Activated CD8-positive, alpha-beta T cell treated with anti-CD3 and anti-CD28 coated beads, Interleukin-2, amount 10 ng/mL, durations not matched to agents 7 days and 5 days (primary cell): ENCODE data around the gene ZEB1. TPM values are rescaled to one million over a fixed set of nuclear protein-coding genes. Genes with fewer than 3 reads are reported as not detected.

Source experiments
- ATAC-seq: fragments of 150-1000 bp; cut with Tn5 transposase; one replicate; pipeline ENCODE4 v1.10.0; 2021; ENCODE audit warnings: moderate library complexity
- CTCF ChIA-PET: fragments of 350-600 bp; sonication (Branson Sonifier 250); formaldehyde crosslinking; loops from one replicate; lab custom pipeline; 2021; ENCODE audit warnings: antibody characterized with exemption; lab: Charles Lee
- POLR2A ChIA-PET: fragments of 350-600 bp; sonication (Branson Sonifier 250); formaldehyde crosslinking; loops from one replicate; lab custom pipeline; 2021; ENCODE audit warnings: antibody characterized with exemption; lab: Charles Lee
- DNase-seq: peaks from one replicate; pipeline ENCODE4 v3.0.0-alpha.2; 2020
- H3K27ac Mint-ChIP-seq: one replicate; pipeline ENCODE4 v1.8.0; 2021; ENCODE audit warnings: mild to moderate bottlenecking, mixed read lengths
- H3K27me3 Mint-ChIP-seq: one replicate; pipeline ENCODE4 v1.8.0; 2021; ENCODE audit warnings: low read depth, mixed read lengths
- H3K36me3 Mint-ChIP-seq: one replicate; pipeline ENCODE4 v1.8.0; 2021; ENCODE audit warnings: low read depth, mixed read lengths
- H3K4me1 Mint-ChIP-seq: one replicate; pipeline ENCODE4 v1.8.0; 2021; ENCODE audit warnings: low read depth, mixed read lengths
- H3K4me3 Mint-ChIP-seq: one replicate; pipeline ENCODE4 v1.8.0; 2021; ENCODE audit warnings: mild to moderate bottlenecking, mixed read lengths
- H3K9me3 Mint-ChIP-seq: one replicate; pipeline ENCODE4 v1.8.0; 2022; ENCODE audit warnings: mixed read lengths; ENCODE audit not compliant: insufficient read depth
- total RNA-seq, 2 experiments: library from RNA; stranded (reverse); gene quantifications; one replicate each; pipeline ENCODE4 v1.2.3, GENCODE V29; 2021

Gene ZEB1
- total RNA-seq, 2 experiments from 2014 or later = 38.3 to 39.3 TPM

GRCh38 chr10:31476088-31476487 is 157.1 kb downstream of the ZEB1 start:
- ATAC-seq (no peak), DNase-seq (no peak)
- peaks cover 20% of the 10 kb centered on the region for H3K9me3 Mint-ChIP-seq
- H3K27ac Mint-ChIP-seq = no peak overlapping the region
- no peak overlapping the region for H3K4me3 Mint-ChIP-seq
- peaks cover 21% of the 10 kb centered on the region for H3K36me3 Mint-ChIP-seq
- ChIA-PET CTCF (no interaction called here), POLR2A (no interaction called here)
- H3K4me1 Mint-ChIP-seq = no peaks in the 10 kb centered on the region
- H3K27me3 Mint-ChIP-seq = no peaks in the 10 kb centered on the region

GRCh38 chr10:31477584-31477983 is 158.6 kb downstream of the ZEB1 start:
- POLR2A ChIA-PET = no interaction called here
- CTCF ChIA-PET = no interaction called here
- no peaks in the 10 kb centered on the region for H3K4me1 Mint-ChIP-seq
- no peak overlapping the region for H3K4me3 Mint-ChIP-seq
- H3K9me3 Mint-ChIP-seq = peaks cover 20% of the 10 kb centered on the region
- H3K27me3 Mint-ChIP-seq = no peaks in the 10 kb centered on the region
- peaks cover 21% of the 10 kb centered on the region for H3K36me3 Mint-ChIP-seq
- H3K27ac Mint-ChIP-seq = no peak overlapping the region
- no peak for ATAC-seq
- no peak for DNase-seq

- ChIA-PET CTCF (interaction anchor here (2.2 kb wide), 1 partner anchor 11 kb away, joined by 7 read pairs; no protein-coding TSS in a partner anchor), POLR2A (no interaction called here)
- no peaks in the 10 kb centered on the region for H3K4me1 Mint-ChIP-seq
- H3K4me3 Mint-ChIP-seq = no peak overlapping the region
- ATAC-seq (no peak), DNase-seq (no peak)
- no peak overlapping the region for H3K27ac Mint-ChIP-seq
- peaks cover 22% of the 10 kb centered on the region for H3K36me3 Mint-ChIP-seq
- H3K9me3 Mint-ChIP-seq = peaks cover 20% of the 10 kb centered on the region
- H3K27me3 Mint-ChIP-seq = no peaks in the 10 kb centered on the region
Measured at GRCh38 chr10:31479752-31480151, 160.7 kb downstream of the ZEB1 start.

GRCh38 chr10:31483546-31483945 is 164.5 kb downstream of the ZEB1 start:
- H3K27me3 Mint-ChIP-seq = no peaks in the 10 kb centered on the region
- H3K9me3 Mint-ChIP-seq = peaks cover 7% of the 10 kb centered on the region
- H3K36me3 Mint-ChIP-seq = peaks cover 18% of the 10 kb centered on the region
- ChIA-PET CTCF (no interaction called here), POLR2A (no interaction called here)
- no peak for DNase-seq
- no peak overlapping the region for H3K4me3 Mint-ChIP-seq
- no peak for ATAC-seq
- no peak overlapping the region for H3K27ac Mint-ChIP-seq
- H3K4me1 Mint-ChIP-seq = no peaks in the 10 kb centered on the region

- no peak overlapping the region for H3K4me3 Mint-ChIP-seq
- CTCF ChIA-PET = no interaction called here
- ATAC-seq = no peak
- no peak for DNase-seq
- POLR2A ChIA-PET = no interaction called here
- H3K27ac Mint-ChIP-seq = no peak overlapping the region
- H3K36me3 Mint-ChIP-seq = peaks cover 21% of the 10 kb centered on the region
- no peaks in the 10 kb centered on the region for H3K27me3 Mint-ChIP-seq
- peaks cover 8% of the 10 kb centered on the region for H3K9me3 Mint-ChIP-seq
- H3K4me1 Mint-ChIP-seq = no peaks in the 10 kb centered on the region
Measured at GRCh38 chr10:31484431-31485135, 165.6 kb downstream of the ZEB1 start.

GRCh38 chr10:31490858-31491504 is 172.0 kb downstream of the ZEB1 start:
- no peak for ATAC-seq
- Mint-ChIP-seq H3K36me3 (peaks cover 15% of the 10 kb centered on the region), H3K4me1 (no peaks in the 10 kb centered on the region), H3K27me3 (no peaks in the 10 kb centered on the region), H3K27ac (no peak overlapping the region), H3K4me3 (no peak overlapping the region), H3K9me3 (peaks cover 8% of the 10 kb centered on the region)
- ChIA-PET CTCF (interaction anchor here (0.8 to 1.7 kb wide), 17 partner anchors 9 to 820 kb away, joined by 3 to 19 read pairs (median 3); no protein-coding TSS in a partner anchor), POLR2A (no interaction called here)
- peak; percentile 35 for DNase-seq

- ChIA-PET CTCF (no interaction called here), POLR2A (no interaction called here)
- ATAC-seq = no peak
- Mint-ChIP-seq H3K36me3 (peaks cover 74% of the 10 kb centered on the region), H3K27me3 (no peaks in the 10 kb centered on the region), H3K4me1 (peaks cover 3% of the 10 kb centered on the region), H3K9me3 (peaks cover 37% of the 10 kb centered on the region), H3K27ac (no peak overlapping the region), H3K4me3 (no peak overlapping the region)
- no peak for DNase-seq
Measured at GRCh38 chr10:31507427-31507826, 188.4 kb downstream of the ZEB1 start.

GRCh38 chr10:31508234-31508633 is 189.2 kb downstream of the ZEB1 start:
- peaks cover 71% of the 10 kb centered on the region for H3K36me3 Mint-ChIP-seq
- H3K27me3 Mint-ChIP-seq = no peaks in the 10 kb centered on the region
- H3K9me3 Mint-ChIP-seq = peaks cover 37% of the 10 kb centered on the region
- ChIA-PET POLR2A (no interaction called here), CTCF (no interaction called here)
- DNase-seq (no peak), ATAC-seq (no peak)
- no peak overlapping the region for H3K27ac Mint-ChIP-seq
- no peak overlapping the region for H3K4me3 Mint-ChIP-seq
- peaks cover 3% of the 10 kb centered on the region for H3K4me1 Mint-ChIP-seq

GRCh38 chr10:31508882-31509281 is 189.9 kb downstream of the ZEB1 start:
- DNase-seq (no peak), ATAC-seq (no peak)
- Mint-ChIP-seq H3K27me3 (no peaks in the 10 kb centered on the region), H3K27ac (no peak overlapping the region), H3K4me3 (no peak overlapping the region), H3K4me1 (peaks cover 3% of the 10 kb centered on the region), H3K36me3 (peaks cover 65% of the 10 kb centered on the region), H3K9me3 (peaks cover 37% of the 10 kb centered on the region)
- CTCF ChIA-PET = no interaction called here
- POLR2A ChIA-PET = no interaction called here

- ChIA-PET CTCF (no interaction called here), POLR2A (no interaction called here)
- Mint-ChIP-seq H3K4me1 (peaks cover 3% of the 10 kb centered on the region), H3K9me3 (peaks cover 28% of the 10 kb centered on the region), H3K27ac (no peak overlapping the region), H3K4me3 (no peak overlapping the region), H3K27me3 (no peaks in the 10 kb centered on the region), H3K36me3 (peaks cover 61% of the 10 kb centered on the region)
- ATAC-seq (no peak), DNase-seq (no peak)
Measured at GRCh38 chr10:31509989-31510388, 191.0 kb downstream of the ZEB1 start.

- DNase-seq (no peak), ATAC-seq (no peak)
- peaks cover 30% of the 10 kb centered on the region for H3K36me3 Mint-ChIP-seq
- POLR2A ChIA-PET = no interaction called here
- H3K27ac Mint-ChIP-seq = no peak overlapping the region
- CTCF ChIA-PET = interaction anchor here (0.6 to 1.5 kb wide), 2 partner anchors 255 to 799 kb away, joined by 3 read pairs; no protein-coding TSS in a partner anchor
- H3K9me3 Mint-ChIP-seq = no peaks in the 10 kb centered on the region
- no peak overlapping the region for H3K4me3 Mint-ChIP-seq
- no peaks in the 10 kb centered on the region for H3K27me3 Mint-ChIP-seq
- H3K4me1 Mint-ChIP-seq = no peaks in the 10 kb centered on the region
Measured at GRCh38 chr10:31515116-31515515, 196.1 kb downstream of the ZEB1 start.

- POLR2A ChIA-PET = no interaction called here
- Mint-ChIP-seq H3K4me3 (no peak overlapping the region), H3K9me3 (no peaks in the 10 kb centered on the region), H3K36me3 (peaks cover 32% of the 10 kb centered on the region), H3K27ac (no peak overlapping the region), H3K4me1 (no peaks in the 10 kb centered on the region), H3K27me3 (no peaks in the 10 kb centered on the region)
- no peak for ATAC-seq
- no peak for DNase-seq
- CTCF ChIA-PET = interaction anchor here (1.2 kb wide), 1 partner anchor 9 kb away, joined by 4 read pairs; no protein-coding TSS in a partner anchor
Measured at GRCh38 chr10:31515819-31516402, 196.9 kb downstream of the ZEB1 start.
